MG63 (cell line): ENCODE data around the gene IGFALS. TPM values are rescaled to one million over a fixed set of nuclear protein-coding genes. Genes with fewer than 3 reads are reported as not detected.

ENCODE experiments used
- DNase-seq: peaks from one replicate; pipeline ENCODE4 v3.0.0-alpha.2; 2020
- H3K27me3 ChIP-seq: fragments of 250-450 bp; sonication (Bioruptor Pico); 2 replicates; pipeline ENCODE4 v1.5.1; 2020; ENCODE audit warnings: mild to moderate bottlenecking, moderate library complexity
- H3K36me3 ChIP-seq: fragments of 250-450 bp; sonication (Bioruptor Pico); 2 replicates; pipeline ENCODE4 v1.5.1; 2020; ENCODE audit warnings: mild to moderate bottlenecking, moderate library complexity
- H3K4me3 ChIP-seq: fragments of 250-450 bp; sonication (Bioruptor Pico); 2 replicates; pipeline ENCODE4 v1.5.1; 2020; ENCODE audit warnings: mild to moderate bottlenecking, moderate library complexity
- H3K9me3 ChIP-seq: fragments of 250-450 bp; sonication (Bioruptor Pico); 2 replicates; pipeline ENCODE4 v1.5.1; 2020; ENCODE audit warnings: mild to moderate bottlenecking, moderate library complexity
- total RNA-seq: library from RNA; depleted of rRNA; stranded (reverse); fragments of >200 nt; shearing (Covaris generic); gene quantifications from 2 replicates; pipeline ENCODE4 v1.2.3, GENCODE V29; 2014; ENCODE audit warnings: low replicate concordance

IGFALS gene
- total RNA-seq, 1 experiment from 2014 or later = not detected

DNA sequence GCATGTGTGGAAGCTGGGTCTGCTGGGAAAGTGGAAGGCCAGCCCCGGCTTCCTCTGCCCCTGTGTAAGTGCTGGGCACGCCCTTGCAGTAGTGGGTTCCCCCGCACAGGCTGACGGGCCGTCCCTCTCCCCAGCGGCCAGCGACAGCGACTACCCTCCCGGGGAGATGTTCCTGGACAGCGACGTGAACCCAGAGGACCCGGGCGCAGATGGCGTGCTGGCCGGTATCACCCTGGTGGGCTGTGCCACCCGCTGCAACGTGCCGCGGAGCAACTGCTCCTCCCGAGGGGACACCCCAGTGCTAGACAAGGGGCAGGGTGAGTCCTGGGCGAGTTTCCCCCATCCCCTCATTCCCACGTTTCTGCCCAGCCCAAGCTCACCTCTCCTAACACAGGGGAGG lies 27.7 kb downstream of the IGFALS start:
- peaks cover 63% of the 10 kb centered on the region for H3K36me3 ChIP-seq
- H3K9me3 ChIP-seq = no peaks in the 10 kb centered on the region
- H3K27me3 ChIP-seq = no peaks in the 10 kb centered on the region
- H3K4me3 ChIP-seq = no peak overlapping the region
- no peak for DNase-seq

DNA sequence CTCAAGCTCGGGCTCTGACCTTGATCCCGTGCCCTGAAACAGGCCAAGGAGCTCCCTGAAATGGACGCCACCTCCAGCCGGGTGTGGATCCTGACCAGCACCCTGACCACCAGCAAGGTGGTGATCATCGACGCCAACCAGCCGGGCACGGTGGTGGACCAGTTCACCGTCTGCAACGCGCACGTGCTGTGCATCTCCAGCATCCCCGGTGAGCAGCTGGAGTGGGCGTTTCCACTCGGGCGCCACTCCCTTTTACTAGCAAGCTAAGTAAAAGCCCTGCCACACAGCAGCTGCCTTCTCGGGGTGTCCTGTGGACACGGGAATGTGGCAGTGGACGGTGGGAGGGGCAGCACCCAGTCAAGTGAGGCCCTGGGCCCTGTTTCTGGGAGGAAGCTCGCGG lies 28.5 kb downstream of the IGFALS start:
- no peak for DNase-seq
- H3K4me3 ChIP-seq = no peak overlapping the region
- H3K27me3 ChIP-seq = no peaks in the 10 kb centered on the region
- no peaks in the 10 kb centered on the region for H3K9me3 ChIP-seq
- H3K36me3 ChIP-seq = peaks cover 63% of the 10 kb centered on the region

DNA sequence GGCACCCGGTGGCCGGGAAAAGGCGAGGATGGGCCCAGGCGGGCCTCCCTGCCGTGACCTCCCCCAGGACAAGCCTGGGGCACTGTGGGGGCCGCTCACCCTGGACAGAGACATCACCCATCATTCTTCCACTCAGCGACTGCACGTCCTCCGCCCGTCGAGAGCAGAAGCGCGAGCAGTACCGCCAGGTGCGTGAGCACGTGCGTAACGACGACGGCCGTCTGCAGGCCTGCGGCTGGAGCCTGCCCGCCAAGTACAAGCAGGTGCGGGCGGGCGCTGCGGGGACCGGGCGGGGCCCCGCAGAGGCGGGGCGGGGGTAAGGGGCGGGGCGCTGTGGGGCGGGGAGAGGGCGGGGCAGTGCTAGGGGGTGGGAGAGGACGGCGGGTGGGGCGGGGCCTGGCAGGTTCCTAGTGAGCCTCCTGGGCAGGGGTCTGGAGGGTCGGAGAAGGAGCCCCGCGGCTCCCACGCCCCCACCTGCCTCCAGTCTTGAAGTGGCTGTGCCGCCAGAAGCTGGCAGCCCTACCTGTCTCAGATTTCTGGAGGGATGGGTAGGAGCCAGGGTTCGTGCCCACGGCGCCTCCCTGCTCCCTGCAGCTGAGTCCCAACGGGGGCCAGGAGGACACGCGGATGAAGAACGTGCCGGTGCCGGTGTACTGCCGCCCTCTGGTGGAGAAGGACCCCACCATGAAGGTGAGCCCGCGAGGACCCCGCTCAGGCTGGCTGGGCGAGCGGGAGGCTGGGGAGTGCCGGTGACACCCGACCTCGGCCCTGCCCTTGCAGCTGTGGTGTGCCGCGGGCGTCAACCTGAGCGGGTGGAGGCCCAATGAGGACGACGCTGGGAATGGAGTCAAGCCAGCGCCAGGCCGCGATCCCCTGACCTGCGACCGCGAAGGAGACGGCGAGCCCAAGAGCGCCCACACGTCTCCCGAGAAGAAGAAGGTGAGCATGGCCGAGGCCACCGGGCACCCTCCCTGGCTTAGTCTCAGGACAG lies 29.7 kb downstream of the IGFALS start:
- Histone ChIP-seq H3K9me3 (no peaks in the 10 kb centered on the region), H3K27me3 (no peaks in the 10 kb centered on the region), H3K4me3 (no peak overlapping the region), H3K36me3 (peaks cover 53% of the 10 kb centered on the region)
- DNase-seq = no peak

DNA sequence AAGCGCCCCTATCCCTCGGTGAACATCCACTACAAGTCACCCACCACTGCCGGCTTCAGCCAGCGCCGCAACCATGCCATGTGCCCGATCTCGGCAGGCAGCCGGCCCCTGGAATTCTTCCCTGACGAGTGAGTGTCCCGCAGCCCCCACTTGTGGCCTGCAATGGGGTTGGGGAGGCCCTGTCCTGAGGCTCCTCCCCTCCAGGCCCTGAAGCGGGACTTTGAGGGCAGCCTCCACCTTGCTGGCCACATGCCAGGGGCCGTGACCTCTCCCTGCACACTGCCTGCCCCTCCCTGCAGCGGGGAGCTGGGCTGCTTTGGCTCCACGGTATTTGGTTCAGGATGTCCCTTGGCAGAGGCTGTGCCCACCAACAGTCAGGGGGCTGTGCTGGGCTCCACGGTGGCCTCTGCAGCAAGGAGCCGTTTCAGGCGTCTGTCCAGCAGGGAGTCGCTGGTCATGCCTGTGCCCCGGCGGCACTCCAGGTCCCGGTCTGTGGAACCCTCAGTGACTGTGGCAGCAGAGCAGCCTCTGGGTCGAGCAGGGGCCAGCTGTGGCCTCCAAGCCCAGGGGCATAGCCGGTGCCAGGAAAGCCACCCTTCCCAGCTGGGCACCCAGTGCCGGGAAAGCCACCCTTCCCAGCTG lies 30.5 kb downstream of the IGFALS start:
- Histone ChIP-seq H3K27me3 (no peaks in the 10 kb centered on the region), H3K9me3 (no peaks in the 10 kb centered on the region), H3K36me3 (peaks cover 47% of the 10 kb centered on the region), H3K4me3 (no peak overlapping the region)
- no peak for DNase-seq

DNA sequence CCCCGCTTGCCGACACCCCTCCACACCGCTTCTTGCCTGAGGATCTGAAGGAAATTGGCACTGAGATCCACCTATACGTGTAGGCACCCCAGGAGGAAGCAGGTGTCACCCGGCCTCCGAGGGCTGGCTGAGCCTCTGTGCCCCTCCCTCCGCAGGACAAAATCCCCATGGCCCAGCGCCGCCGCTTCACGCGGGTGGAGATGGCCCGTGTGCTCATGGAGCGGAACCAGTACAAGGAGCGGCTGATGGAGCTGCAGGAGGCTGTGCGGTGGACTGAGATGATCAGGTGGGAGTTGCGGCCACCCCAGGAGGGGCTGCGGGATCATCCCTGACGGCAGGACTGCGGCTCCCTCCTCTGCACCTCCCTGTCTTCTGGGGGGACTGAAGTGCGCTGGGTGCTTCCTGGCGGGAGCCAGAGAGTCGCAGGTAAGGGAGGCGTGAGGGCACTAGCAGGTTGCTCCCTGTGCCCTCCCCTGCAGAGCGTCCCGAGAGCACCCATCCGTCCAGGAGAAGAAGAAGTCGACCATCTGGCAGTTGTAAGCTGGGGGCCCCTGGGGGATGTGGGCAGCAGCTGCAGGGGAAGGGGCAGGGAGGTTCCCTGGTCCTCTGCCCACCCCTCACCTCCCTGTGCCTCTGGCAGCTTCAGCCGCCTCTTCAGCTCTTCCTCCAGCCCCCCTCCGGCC lies 31.2 kb downstream of the IGFALS start:
- H3K27me3 ChIP-seq = no peaks in the 10 kb centered on the region
- peaks cover 42% of the 10 kb centered on the region for H3K36me3 ChIP-seq
- no peak overlapping the region for H3K4me3 ChIP-seq
- no peaks in the 10 kb centered on the region for H3K9me3 ChIP-seq
- no peak for DNase-seq

DNA sequence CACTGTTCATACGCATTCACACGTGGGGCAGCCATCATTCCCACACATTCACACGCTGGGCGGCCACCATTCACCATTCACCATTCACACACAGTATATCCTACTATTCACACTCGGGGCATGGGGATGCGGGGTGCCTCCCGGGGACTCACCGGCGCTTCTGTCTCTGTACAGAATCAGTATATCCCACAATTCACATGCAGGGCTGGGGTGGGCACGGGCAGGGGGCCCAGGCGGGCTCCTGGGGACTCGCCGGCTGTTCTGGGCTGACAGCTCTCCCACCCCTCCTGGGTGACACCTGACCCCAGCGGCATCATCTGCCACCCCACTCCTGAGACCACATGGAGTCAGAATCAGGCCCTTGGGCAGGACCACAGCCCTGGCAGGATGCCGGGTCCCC lies 31.8 kb downstream of the IGFALS start:
- Histone ChIP-seq H3K36me3 (peaks cover 38% of the 10 kb centered on the region), H3K4me3 (no peak overlapping the region), H3K9me3 (no peaks in the 10 kb centered on the region), H3K27me3 (no peaks in the 10 kb centered on the region)
- DNase-seq = no peak

DNA sequence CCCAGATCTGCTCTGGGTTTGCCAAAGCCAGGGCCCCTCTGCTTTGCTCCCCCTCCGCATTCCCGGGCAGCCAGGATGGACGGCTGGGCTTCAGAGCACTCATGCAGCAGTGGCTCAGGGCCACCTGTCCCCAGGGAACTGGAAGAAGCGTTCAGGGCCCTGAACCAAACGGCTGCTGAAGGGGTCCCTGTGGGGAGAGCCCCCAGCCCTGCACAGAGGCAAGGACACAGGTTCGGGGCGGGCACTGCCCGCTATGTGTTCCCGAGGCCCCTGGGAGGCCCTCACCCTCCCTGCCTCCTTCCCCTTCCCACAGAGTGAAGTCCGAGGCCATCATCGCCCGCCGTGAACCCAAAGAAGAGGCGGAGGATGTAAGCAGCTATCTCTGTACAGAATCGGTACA lies 32.6 kb downstream of the IGFALS start:
- no peak for DNase-seq
- no peaks in the 10 kb centered on the region for H3K9me3 ChIP-seq
- no peak overlapping the region for H3K4me3 ChIP-seq
- no peaks in the 10 kb centered on the region for H3K27me3 ChIP-seq
- H3K36me3 ChIP-seq = peaks cover 38% of the 10 kb centered on the region

DNA sequence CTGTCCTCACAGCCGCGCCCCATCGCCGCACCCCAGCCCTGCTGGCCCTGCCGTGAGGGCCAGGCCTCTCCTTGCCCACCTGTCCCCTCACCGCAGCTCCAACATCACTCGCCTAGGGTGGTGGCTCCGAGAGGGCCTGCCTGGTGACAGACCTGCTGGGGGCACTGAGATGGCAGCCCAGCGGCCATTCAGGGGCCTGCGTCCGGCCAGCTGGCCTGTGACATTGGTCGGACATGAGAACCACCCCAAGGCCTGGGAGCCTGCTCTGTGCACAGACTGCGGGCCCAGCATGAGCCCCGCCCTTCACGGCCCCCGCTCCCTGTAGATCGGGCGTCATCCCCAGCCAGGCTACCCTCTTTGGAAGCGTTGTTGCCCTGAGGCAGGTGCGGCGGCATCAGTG lies 34.0 kb downstream of the IGFALS start:
- Histone ChIP-seq H3K9me3 (no peaks in the 10 kb centered on the region), H3K36me3 (peaks cover 36% of the 10 kb centered on the region), H3K27me3 (no peaks in the 10 kb centered on the region), H3K4me3 (no peak overlapping the region)
- no peak for DNase-seq

DNA sequence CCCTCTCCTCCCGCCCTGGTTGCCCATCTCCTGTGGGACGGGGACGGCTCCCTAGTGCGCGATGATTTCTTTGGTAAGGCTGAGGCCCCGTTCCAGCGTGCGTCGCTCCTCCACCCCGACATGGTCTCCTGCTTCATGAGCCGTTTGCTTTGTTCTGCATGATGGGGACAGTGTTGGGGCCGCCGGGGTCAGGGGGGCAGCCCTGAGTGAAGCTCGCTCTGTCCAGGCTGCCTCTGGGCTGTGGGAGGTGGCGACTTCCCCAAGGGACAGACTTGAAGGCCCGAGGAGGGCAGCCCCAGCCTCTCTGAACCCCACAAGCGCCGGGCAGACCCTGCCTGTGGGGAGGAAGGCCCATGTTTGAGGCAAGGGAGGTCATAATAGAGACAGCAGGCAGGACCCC lies 34.6 kb downstream of the IGFALS start:
- no peaks in the 10 kb centered on the region for H3K27me3 ChIP-seq
- DNase-seq = no peak
- no peak overlapping the region for H3K4me3 ChIP-seq
- peaks cover 33% of the 10 kb centered on the region for H3K36me3 ChIP-seq
- H3K9me3 ChIP-seq = no peaks in the 10 kb centered on the region

DNA sequence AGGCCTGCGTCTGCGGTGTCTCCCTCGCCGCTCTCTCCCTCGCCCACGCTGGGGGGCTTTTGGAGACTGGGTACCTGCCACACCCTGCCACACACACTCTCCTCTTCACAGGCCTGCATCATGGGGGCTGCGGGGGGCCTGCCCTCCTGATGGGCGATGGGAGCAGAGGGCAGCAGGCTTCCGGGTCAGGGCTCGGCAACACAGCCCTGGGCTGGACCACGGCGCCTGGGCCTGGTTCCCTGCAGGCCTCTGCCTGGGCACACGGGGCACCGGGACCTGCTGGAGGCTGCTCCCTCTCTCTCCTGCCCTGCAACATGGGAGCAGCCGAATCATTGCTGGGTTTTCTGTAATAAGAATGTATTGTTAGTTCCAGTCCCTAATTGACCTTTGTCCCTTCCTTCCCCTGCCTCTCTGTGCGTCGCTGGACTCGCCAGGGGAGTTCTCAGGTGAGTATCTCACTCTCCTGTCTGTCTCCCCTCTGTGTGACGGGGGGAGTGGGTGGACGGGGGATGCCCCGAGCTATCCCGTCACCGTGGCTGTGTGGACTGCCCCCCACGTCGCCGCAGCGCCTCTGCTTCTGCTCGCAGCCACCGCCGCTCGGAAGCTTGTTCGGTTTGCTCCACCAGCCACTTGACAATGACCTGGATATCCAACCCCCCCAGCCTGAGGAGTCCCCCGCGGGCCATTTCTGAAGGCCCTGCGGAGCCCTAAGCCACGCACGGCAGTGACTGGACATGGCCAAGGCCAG lies 35.6 kb downstream of the IGFALS start:
- Histone ChIP-seq H3K27me3 (no peaks in the 10 kb centered on the region), H3K9me3 (no peaks in the 10 kb centered on the region), H3K36me3 (peaks cover 34% of the 10 kb centered on the region), H3K4me3 (no peak overlapping the region)
- DNase-seq = no peak

DNA sequence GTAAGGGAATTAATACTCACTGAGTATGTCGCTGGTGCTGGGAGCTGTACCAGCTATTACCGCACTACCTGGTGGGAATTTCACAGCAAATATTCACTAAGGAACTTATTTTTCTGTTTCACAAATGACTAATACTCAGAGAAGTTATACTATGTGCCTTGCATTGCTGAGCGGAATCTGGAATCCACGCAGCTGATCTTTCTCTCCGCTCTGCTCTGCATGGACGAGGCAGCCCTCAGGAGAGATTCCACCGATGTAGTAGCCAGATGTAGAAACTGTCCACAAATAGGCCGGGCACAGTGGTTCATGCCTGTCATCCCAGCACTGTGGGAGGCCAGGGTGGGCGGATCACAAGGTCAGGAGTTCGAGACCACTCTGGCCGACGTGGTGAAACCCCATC lies 39.3 kb downstream of the IGFALS start:
- no peak for DNase-seq
- Histone ChIP-seq H3K27me3 (no peaks in the 10 kb centered on the region), H3K4me3 (no peak overlapping the region), H3K9me3 (no peaks in the 10 kb centered on the region), H3K36me3 (peaks cover 44% of the 10 kb centered on the region)

DNA sequence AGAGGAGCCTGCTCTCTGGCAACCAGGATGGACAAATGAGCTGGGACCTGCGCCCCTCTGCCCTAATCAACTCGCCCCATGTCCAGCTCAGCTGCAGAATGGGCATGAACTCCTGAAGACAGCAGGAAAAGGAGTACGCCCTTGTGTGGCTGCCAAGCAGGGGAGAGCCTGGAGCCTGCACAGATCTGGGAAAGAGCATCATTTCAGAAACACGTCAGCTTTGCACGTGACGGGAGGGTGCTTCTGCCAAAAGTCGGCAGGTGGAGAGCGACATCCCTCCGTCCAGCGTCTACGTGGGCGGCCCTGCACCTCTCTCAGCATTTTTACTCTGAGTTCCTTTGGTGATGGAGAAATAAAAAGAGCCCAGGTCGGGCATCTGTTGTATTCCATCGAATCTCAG lies 40.7 kb downstream of the IGFALS start:
- no peak for DNase-seq
- no peaks in the 10 kb centered on the region for H3K9me3 ChIP-seq
- H3K27me3 ChIP-seq = no peaks in the 10 kb centered on the region
- no peak overlapping the region for H3K4me3 ChIP-seq
- peaks cover 57% of the 10 kb centered on the region for H3K36me3 ChIP-seq

DNA sequence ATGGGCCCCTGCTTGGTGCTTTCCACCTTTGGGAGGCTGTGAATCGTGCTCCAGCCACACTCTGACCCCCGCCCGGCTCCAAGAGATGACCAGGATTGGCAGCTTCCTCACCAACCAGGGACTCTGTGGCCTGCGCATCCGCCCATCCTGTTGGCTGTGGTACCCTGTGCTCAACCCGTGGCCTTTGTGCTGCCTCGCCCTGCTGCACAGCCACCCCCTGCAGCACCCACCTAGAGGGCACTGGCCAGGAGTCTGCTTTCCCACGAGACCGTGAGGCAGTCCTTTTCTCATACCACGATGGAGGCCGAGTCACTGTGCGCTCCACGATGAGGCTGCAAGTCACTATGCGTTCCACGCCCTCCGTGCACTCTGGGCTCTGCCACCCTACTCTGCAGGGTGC lies 41.6 kb downstream of the IGFALS start:
- Histone ChIP-seq H3K9me3 (no peaks in the 10 kb centered on the region), H3K4me3 (no peak overlapping the region), H3K36me3 (peaks cover 63% of the 10 kb centered on the region), H3K27me3 (no peaks in the 10 kb centered on the region)
- no peak for DNase-seq

DNA sequence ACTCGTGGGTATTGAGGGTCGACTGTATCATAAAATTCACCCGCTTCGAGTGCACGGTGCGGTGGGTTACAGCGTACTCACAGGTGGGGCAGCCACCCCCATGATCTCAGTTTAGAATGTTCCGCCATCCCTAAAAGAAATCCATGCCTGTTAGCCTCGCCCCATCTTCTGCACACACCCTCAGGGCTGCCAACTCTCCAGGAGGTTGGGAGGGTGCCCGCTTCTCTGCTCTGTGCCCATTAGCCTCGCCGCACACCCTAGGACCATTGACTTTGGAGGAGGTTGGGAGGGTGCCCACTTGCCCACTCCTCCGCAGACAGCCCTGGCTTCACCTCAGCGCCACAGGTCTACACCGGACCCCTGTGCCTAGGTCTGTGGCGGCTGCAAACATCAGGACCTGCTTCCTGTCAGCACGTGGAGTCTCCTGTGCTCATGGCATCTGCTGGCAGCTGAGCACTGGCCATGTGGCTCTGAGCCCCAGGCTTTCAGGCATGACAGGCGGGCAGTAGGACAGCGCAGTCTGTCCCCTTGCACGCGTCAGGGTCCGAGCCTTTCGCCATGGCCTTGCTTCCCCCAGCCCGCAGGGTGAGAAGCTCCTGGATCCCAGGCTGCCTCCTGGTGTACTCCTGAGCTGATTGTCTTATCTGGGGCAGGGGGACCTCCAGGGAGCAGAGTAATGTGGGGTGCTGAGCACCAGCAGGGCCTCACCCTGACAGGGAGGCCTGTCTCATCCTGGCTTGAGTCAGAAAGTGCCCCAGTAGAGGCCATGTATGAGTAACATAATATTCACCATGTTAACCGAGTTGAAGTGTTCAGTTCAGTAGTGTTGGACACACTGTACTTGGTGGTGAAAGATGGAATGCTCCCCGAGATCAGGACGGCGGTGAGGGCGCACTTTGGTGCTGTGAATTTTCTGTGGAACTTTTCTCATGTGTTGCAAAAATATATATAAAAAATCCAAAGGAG lies 44.1 kb downstream of the IGFALS start:
- H3K9me3 ChIP-seq = no peaks in the 10 kb centered on the region
- no peak for DNase-seq
- H3K27me3 ChIP-seq = no peaks in the 10 kb centered on the region
- no peak overlapping the region for H3K4me3 ChIP-seq
- H3K36me3 ChIP-seq = peaks cover 72% of the 10 kb centered on the region

DNA sequence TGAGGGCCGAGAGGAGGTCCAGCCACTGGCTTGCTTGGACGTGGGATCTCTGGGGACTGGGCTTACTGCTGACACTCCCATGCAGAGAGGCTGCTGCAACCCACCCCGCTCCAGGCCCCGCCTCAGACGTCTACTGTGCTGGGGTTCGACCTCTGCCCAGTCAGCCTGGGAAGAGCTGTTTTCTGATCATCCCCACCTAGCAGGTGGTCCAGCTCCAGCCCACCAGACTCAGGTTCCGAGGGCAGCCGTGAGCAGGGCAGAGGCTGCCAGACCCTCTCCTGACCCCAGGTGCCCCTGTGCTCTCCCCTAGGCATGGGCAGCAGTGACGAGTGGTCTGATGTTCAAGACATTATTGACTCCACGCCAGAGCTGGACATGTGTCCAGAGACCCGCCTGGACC lies 45.6 kb downstream of the IGFALS start:
- DNase-seq = no peak
- H3K27me3 ChIP-seq = no peaks in the 10 kb centered on the region
- peaks cover 66% of the 10 kb centered on the region for H3K36me3 ChIP-seq
- H3K9me3 ChIP-seq = no peaks in the 10 kb centered on the region
- no peak overlapping the region for H3K4me3 ChIP-seq

DNA sequence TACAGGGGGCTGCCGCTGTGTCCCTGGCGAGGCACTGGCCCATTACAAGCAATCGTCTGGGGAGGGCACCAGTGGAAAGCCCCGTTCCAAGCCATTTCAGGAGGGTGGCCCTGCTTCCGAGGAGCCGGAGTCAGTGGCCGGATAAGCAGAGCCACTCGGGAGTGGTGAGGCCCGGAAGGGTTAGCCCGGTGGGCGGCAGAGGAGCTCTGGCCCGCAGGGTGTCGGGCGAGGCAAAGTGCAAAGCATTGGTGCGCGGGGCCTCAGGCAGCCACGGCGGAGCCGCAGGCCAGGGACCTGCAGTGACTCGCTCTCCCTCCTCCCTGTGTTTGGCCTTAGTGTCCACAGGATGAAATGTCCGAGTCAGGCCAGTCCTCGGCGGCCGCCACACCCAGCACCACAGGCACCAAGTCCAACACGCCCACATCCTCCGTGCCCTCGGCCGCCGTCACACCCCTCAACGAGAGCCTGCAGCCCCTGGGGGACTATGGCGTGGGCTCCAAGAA lies 46.8 kb downstream of the IGFALS start:
- peaks cover 58% of the 10 kb centered on the region for H3K36me3 ChIP-seq
- no peak overlapping the region for H3K4me3 ChIP-seq
- H3K27me3 ChIP-seq = no peaks in the 10 kb centered on the region
- H3K9me3 ChIP-seq = no peaks in the 10 kb centered on the region
- DNase-seq = no peak
